Type B pancreatic cell (in vitro differentiated cells): ENCODE measurements around the gene FBXO47. TPM values are rescaled to one million over a fixed set of nuclear protein-coding genes. Genes with fewer than 3 reads are reported as not detected.

ENCODE experiments used
- DNase-seq: peaks from one replicate; pipeline ENCODE4 v3.0.0; 2021; ENCODE audit warnings: mixed read lengths; ENCODE audit not compliant: unreplicated experiment; ENCODE audit errors: extremely low spot score
- H3K27ac Mint-ChIP-seq: 2 replicates; pipeline ENCODE4 v1.8.0; 2021; ENCODE audit warnings: mild to moderate bottlenecking, mixed read lengths
- H3K27me3 Mint-ChIP-seq: 2 replicates; pipeline ENCODE4 v1.8.0; 2021; ENCODE audit warnings: mixed read lengths
- H3K36me3 Mint-ChIP-seq: 2 replicates; pipeline ENCODE4 v1.8.0; 2021; ENCODE audit warnings: mixed read lengths
- H3K4me1 Mint-ChIP-seq: one replicate; pipeline ENCODE4 v1.8.0; 2021; ENCODE audit warnings: mixed read lengths; ENCODE audit not compliant: unreplicated experiment
- H3K4me3 Mint-ChIP-seq: 2 replicates; pipeline ENCODE4 v1.8.0; 2021; ENCODE audit warnings: mild to moderate bottlenecking, mixed read lengths
- H3K9me3 Mint-ChIP-seq: 2 replicates; pipeline ENCODE4 v1.8.0; 2021; ENCODE audit warnings: mixed read lengths
- total RNA-seq: library from RNA; stranded (reverse); gene quantifications from 2 replicates; pipeline ENCODE4 v1.2.1, GENCODE V29; 2021; ENCODE audit warnings: low replicate concordance
- TF ChIP-seq, protein P1 (sequence below): fragments of 200-600 bp; sonication (generic); conservative IDR thresholded peaks from 2 replicates; pipeline ENCODE4 v1.5.0; 2021; ENCODE audit warnings: antibody characterized with exemption, mild to moderate bottlenecking

The FBXO47 gene
- total RNA-seq, 1 donor from 2014 or later = not detected

DNA sequence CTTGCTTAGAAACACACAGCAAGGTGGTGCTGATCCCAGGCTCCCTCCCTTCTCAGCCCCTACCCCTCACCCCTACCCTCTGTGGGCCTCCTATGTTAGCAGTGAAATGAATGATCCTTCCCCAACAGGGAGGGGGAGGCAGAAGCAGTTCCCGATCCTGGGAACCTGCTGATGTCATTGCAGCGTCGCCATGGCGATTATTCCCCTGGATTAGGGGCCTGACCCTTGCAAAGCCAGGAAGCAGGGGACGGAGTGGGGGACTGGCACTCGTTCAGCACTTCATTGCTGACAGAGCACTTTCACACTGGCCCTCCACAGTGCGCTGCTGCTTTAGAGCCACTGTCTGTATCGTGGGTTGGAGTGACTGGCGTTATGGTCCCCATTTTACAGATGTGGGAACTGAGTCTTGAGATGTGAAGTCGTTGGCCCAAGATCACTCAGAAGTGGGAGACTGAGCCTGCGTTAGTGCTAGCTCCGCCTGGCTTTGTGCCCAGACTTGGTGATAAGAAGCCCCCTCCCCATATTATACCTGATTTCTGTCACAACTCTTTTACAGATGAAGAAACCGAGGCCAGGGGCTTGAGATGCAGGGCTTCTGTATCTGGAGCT is 70.8 kb downstream of the FBXO47 start:
- no peak overlapping the region for H3K4me3 Mint-ChIP-seq
- DNase-seq = no peak

DNA sequence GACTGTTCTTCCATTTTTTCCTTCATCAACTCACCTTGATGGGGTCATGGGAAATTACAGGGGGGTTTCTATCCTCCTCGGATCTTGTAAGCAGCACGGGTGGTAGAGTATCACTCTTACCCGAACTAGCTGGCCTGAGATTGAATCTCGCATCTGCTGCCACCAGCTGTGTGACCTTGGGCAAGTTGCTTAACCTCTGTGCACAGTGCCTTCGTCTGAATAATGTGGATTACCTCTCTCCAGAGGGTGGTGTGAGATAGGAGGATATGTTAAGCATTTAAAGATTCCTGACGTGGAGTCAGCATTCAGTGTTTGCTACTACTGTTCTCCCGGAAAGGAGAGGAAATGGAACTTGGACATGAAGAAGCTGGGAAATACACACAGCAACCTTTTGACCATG is 72.9 kb downstream of the FBXO47 start:
- TF ChIP-seq, protein P1, sequence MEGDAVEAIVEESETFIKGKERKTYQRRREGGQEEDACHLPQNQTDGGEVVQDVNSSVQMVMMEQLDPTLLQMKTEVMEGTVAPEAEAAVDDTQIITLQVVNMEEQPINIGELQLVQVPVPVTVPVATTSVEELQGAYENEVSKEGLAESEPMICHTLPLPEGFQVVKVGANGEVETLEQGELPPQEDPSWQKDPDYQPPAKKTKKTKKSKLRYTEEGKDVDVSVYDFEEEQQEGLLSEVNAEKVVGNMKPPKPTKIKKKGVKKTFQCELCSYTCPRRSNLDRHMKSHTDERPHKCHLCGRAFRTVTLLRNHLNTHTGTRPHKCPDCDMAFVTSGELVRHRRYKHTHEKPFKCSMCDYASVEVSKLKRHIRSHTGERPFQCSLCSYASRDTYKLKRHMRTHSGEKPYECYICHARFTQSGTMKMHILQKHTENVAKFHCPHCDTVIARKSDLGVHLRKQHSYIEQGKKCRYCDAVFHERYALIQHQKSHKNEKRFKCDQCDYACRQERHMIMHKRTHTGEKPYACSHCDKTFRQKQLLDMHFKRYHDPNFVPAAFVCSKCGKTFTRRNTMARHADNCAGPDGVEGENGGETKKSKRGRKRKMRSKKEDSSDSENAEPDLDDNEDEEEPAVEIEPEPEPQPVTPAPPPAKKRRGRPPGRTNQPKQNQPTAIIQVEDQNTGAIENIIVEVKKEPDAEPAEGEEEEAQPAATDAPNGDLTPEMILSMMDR = no peak
- DNase-seq = no peak
- Mint-ChIP-seq H3K27me3 (no peaks in the 10 kb centered on the region), H3K4me3 (no peak overlapping the region), H3K27ac (peak overlapping the region; percentile 46), H3K4me1 (peaks cover 16% of the 10 kb centered on the region), H3K9me3 (no peaks in the 10 kb centered on the region), H3K36me3 (peaks cover 11% of the 10 kb centered on the region)

More for the DNA sequence above, 70.8 kb downstream of the FBXO47 start:
- Mint-ChIP-seq H3K9me3 (no peaks in the 10 kb centered on the region), H3K36me3 (peaks cover 7% of the 10 kb centered on the region), H3K4me1 (peaks cover 21% of the 10 kb centered on the region), H3K27ac (peak overlapping the region; percentile 66), H3K27me3 (no peaks in the 10 kb centered on the region)
- TF ChIP-seq, protein P1 = no peak

DNA sequence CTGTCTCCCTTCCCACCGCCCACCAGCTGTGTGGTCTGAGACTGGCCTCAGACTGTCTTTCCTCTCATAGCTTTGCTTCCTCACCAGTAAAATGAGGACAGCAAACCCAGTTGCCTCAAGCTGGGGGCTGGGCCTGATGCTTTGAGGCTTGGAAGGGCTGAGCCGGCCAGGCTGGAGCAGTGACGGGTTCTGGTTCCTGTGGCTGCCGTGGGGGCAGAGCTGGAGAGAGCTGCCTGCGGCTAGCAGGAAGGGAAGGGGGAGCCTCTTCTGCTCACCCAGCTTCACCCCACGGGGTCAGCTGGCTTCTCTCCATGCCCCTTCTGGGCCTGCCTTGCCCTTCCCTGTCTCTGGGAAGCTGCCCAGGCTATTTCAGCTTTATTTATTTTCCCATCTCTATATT is 73.6 kb downstream of the FBXO47 start:
- Mint-ChIP-seq H3K27ac (no peak overlapping the region), H3K4me3 (no peak overlapping the region), H3K36me3 (peaks cover 9% of the 10 kb centered on the region), H3K9me3 (no peaks in the 10 kb centered on the region), H3K4me1 (peaks cover 16% of the 10 kb centered on the region), H3K27me3 (no peaks in the 10 kb centered on the region)
- DNase-seq = no peak
- TF ChIP-seq, protein P1 = no peak

DNA sequence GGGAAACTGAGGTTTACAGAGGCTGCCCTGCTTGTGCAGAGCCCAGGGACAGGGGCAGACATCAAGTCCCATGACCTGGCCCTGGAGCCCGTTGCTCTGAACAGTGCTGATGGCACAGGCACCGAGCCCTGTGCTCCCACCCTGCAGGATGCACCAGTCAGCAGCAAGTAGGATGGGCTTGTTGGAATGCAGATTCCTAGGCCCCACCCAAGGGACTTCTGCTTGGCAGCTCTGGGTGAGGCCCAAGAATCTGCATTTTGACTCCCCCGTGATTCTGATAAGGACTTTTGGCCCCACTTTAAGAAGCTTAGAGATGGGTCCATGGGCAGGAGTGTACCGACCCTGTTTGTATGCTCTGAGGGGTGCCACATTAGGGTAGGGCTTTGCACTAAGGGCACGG is 74.1 kb downstream of the FBXO47 start:
- H3K9me3 Mint-ChIP-seq = no peaks in the 10 kb centered on the region
- no peaks in the 10 kb centered on the region for H3K27me3 Mint-ChIP-seq
- peaks cover 4% of the 10 kb centered on the region for H3K36me3 Mint-ChIP-seq
- H3K4me1 Mint-ChIP-seq = peaks cover 14% of the 10 kb centered on the region
- no peak overlapping the region for H3K4me3 Mint-ChIP-seq
- TF ChIP-seq, protein P1 = no peak
- no peak overlapping the region for H3K27ac Mint-ChIP-seq
- no peak for DNase-seq

DNA sequence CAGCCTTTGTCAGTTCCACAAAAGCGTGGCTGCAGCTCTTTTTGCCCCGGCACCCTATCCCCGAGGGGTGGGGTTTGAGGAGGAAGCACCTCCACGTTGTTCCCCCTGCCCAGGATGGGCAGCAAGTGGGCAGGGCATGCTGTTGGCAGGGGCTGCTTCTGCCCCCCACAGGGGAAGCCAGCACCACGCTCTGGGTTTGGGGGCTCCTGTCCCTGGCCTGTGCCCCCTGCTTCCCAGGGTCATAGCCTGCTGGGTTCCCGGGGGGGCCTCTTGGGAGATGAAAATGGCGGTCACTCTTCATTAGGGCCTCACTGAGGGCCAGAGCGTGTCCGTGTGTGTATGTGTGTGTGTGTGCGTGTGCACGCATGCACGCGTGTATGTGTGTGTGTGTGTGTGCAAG is 74.6 kb downstream of the FBXO47 start:
- peaks cover 3% of the 10 kb centered on the region for H3K36me3 Mint-ChIP-seq
- H3K27me3 Mint-ChIP-seq = no peaks in the 10 kb centered on the region
- H3K9me3 Mint-ChIP-seq = no peaks in the 10 kb centered on the region
- H3K4me1 Mint-ChIP-seq = peaks cover 9% of the 10 kb centered on the region
- no peak overlapping the region for H3K4me3 Mint-ChIP-seq
- no peak for DNase-seq
- H3K27ac Mint-ChIP-seq = no peak overlapping the region
- TF ChIP-seq, protein P1 = no peak
